ENCODE results near the gene GMEB1. TPM values are rescaled to one million over a fixed set of nuclear protein-coding genes. Genes with fewer than 3 reads are reported as not detected.
A peak's percentile ranks its signal among the peaks of the same experiment; 100 is the strongest.

The GMEB1 gene
- total RNA-seq: 10 to 100 TPM in 2 of 4 donors, 1 to 10 TPM in 2; 6.2 to 12.0 (median 9.2) TPM

GRCh38 chr1:28668191-28668955 is at the start of gene GMEB1:
Gene GMEB1, plus strand, starts transcription at chr1:28668784. Its CDS starts 14,829 bp downstream, at chr1:28683613.
- ATAC-seq (peak; percentile 86 to 87), DNase-seq (peak; percentile 74 to 85)
- Histone ChIP-seq H3K4me1 (peaks cover 10 to 20% of the 10 kb centered on the region in 2 donors), H3K27ac (peak within 1 kb of the TSS; percentile 99 to 100 (median 99)), H3K27me3 (no peaks in the 10 kb centered on the region), H3K4me3 (peak within 1 kb of the TSS; percentile 85 to 98 (median 96)), H3K9me3 (no peaks in the 10 kb centered on the region), H3K36me3 (no peaks in the 10 kb centered on the region)
- intact Hi-C loops (cut with DNase I; ENCODE audit: low total_unique reads): loop anchor here (1.0 to 2.0 kb wide), 3 partner anchors 20 to 68 kb away; partner anchors contain the start of genes RNU11, TAF12 and YTHDF2
- in situ Hi-C loops (cut with MboI; ENCODE audit: low sequenced_read_pairs in 4 of 4): no loop called here
- TF ChIP-seq CTCF (IDR thresholded peaks at IDR 0.05 in 4 of 5, conservative IDR thresholded peaks at IDR 0.05 in 1 of 5) (peak in 1 of 5 experiments; percentile 16), POLR2A (IDR thresholded peaks at IDR 0.05) (no peak)

GRCh38 chr1:28631713-28632112 is 36.9 kb upstream of the GMEB1 start:
- Histone ChIP-seq H3K4me1 (no peaks in the 10 kb centered on the region), H3K27me3 (no peaks in the 10 kb centered on the region), H3K36me3 (no peaks in the 10 kb centered on the region), H3K9me3 (no peaks in the 10 kb centered on the region), H3K27ac (no peak overlapping the region), H3K4me3 (no peak overlapping the region)
- intact Hi-C loops (cut with DNase I; ENCODE audit: low total_unique reads) (no loop called here), in situ Hi-C loops (cut with MboI; ENCODE audit: low sequenced_read_pairs in 4 of 4) (loop anchor here in 2 of 4 donors (25.0 kb wide), 1 partner anchor 256 kb away; no protein-coding TSS in a partner anchor)
- TF ChIP-seq POLR2A (IDR thresholded peaks at IDR 0.05) (no peak), CTCF (IDR thresholded peaks at IDR 0.05 in 4 of 5, conservative IDR thresholded peaks at IDR 0.05 in 1 of 5) (no peak)
- DNase-seq (no peak), ATAC-seq (no peak)

GRCh38 chr1:28632560-28632959 is 36.0 kb upstream of the GMEB1 start:
- H3K27ac ChIP-seq: no peak overlapping the region
- intact Hi-C loops (cut with DNase I; ENCODE audit: low total_unique reads) (no loop called here), in situ Hi-C loops (cut with MboI; ENCODE audit: low sequenced_read_pairs in 4 of 4) (loop anchor here in 2 of 4 donors (25.0 kb wide), 1 partner anchor 255 kb away; no protein-coding TSS in a partner anchor)
- H3K9me3 ChIP-seq: no peaks in the 10 kb centered on the region
- DNase-seq: no peak
- no peaks in the 10 kb centered on the region for H3K27me3 ChIP-seq
- no peak overlapping the region for H3K4me3 ChIP-seq
- no peaks in the 10 kb centered on the region for H3K36me3 ChIP-seq
- H3K4me1 ChIP-seq: no peaks in the 10 kb centered on the region
- no peak for TF ChIP-seq POLR2A (IDR thresholded peaks at IDR 0.05)
- no peak for TF ChIP-seq CTCF (IDR thresholded peaks at IDR 0.05 in 4 of 5, conservative IDR thresholded peaks at IDR 0.05 in 1 of 5)
- ATAC-seq: no peak

- no peak overlapping the region for H3K4me3 ChIP-seq
- no peaks in the 10 kb centered on the region for H3K36me3 ChIP-seq
- H3K27me3 ChIP-seq: no peaks in the 10 kb centered on the region
- DNase-seq (no peak), ATAC-seq (no peak)
- H3K9me3 ChIP-seq: no peaks in the 10 kb centered on the region
- no peak overlapping the region for H3K27ac ChIP-seq
- in situ Hi-C loops (cut with MboI; ENCODE audit: low sequenced_read_pairs in 4 of 4): loop anchor here in 3 of 4 donors (5.0 to 25.0 kb wide), 4 partner anchors 92 to 247 kb away; partner anchors contain the start of gene YTHDF2 (in 1 of the 3)
- intact Hi-C loops (cut with DNase I; ENCODE audit: low total_unique reads): loop anchor here (5.0 kb wide), 3 partner anchors 88 to 247 kb away; partner anchors contain the start of gene TRNAU1AP
- no peak for TF ChIP-seq CTCF (IDR thresholded peaks at IDR 0.05 in 4 of 5, conservative IDR thresholded peaks at IDR 0.05 in 1 of 5)
- no peak for TF ChIP-seq POLR2A (IDR thresholded peaks at IDR 0.05)
- peaks cover 18 to 33% of the 10 kb centered on the region in 2 donors for H3K4me1 ChIP-seq
These were observed 27.8 kb upstream of the GMEB1 start for GRCh38 chr1:28640766-28641165.
